Sciatic nerve (tissue), 1 donor: ENCODE measurements around the gene SLC35A4. TPM values are rescaled to one million over a fixed set of nuclear protein-coding genes. Genes with fewer than 3 reads are reported as not detected.

Source experiments
- microRNA-seq: library from miRNA; unstranded; fragments of <30 nt; microRNA quantifications from one replicate; pipeline ENCODE4 v1.2.0, GENCODE V29; 2020
- total RNA-seq: library from RNA; stranded (reverse); fragmentation: NEBNext Ultra II Directional; extraction: Animal tissue kit (Norgen Biotek cat#: 25700); gene quantifications from one replicate; pipeline ENCODE4 v1.2.1, GENCODE V29; 2021
- donor health status: DM: no; HTN: no; CAD: no.

SLC35A4 gene
- total RNA-seq, 1 donor from 2014 or later, result 37.9 TPM

Small RNA genes within 50 kb of the gene (microRNA-seq; reads per million reads assigned to microRNA genes)
- gene MIR6831, result not detected

Other genes starting within 250 kb of the SLC35A4 start
- 21.1 TPM for gene HBEGF, start 218.2 kb upstream of the SLC35A4 start, total RNA-seq
- gene SLC4A9, start 204.6 kb upstream of the SLC35A4 start, total RNA-seq, result 0.18 TPM
- 144 TPM for gene ANKHD1, start 163.0 kb upstream of the SLC35A4 start, total RNA-seq
- 12.6 TPM for gene EIF4EBP3, start 17.2 kb upstream of the SLC35A4 start, total RNA-seq
- 23.2 TPM for gene SRA1, start 7.4 kb upstream of the SLC35A4 start, total RNA-seq
- 43.1 TPM for gene APBB3, start 230 bp upstream of the SLC35A4 start, total RNA-seq
- gene CD14, start 68.3 kb downstream of the SLC35A4 start, total RNA-seq, result 107 TPM
- gene TMCO6, start 74.6 kb downstream of the SLC35A4 start, total RNA-seq, result 20.1 TPM
- gene NDUFA2, start 82.8 kb downstream of the SLC35A4 start, total RNA-seq, result 39.8 TPM
- gene IK, start 83.0 kb downstream of the SLC35A4 start, total RNA-seq, result 89.6 TPM
- 16.0 TPM for gene WDR55, start 100.1 kb downstream of the SLC35A4 start, total RNA-seq
- 1.4 TPM for gene DND1, start 108.7 kb downstream of the SLC35A4 start, total RNA-seq
- gene HARS1, start 126.5 kb downstream of the SLC35A4 start, total RNA-seq, result 43.3 TPM
- gene HARS2, start 126.6 kb downstream of the SLC35A4 start, total RNA-seq, result 27.1 TPM
- 36.9 TPM for gene ZMAT2, start 135.6 kb downstream of the SLC35A4 start, total RNA-seq
- not detected for gene PCDHA1, start 221.3 kb downstream of the SLC35A4 start, total RNA-seq
- gene PCDHA2, start 230.0 kb downstream of the SLC35A4 start, total RNA-seq, result 0.13 TPM
- 0.71 TPM for gene PCDHA3, start 236.2 kb downstream of the SLC35A4 start, total RNA-seq
- 0.85 TPM for gene PCDHA4, start 242.2 kb downstream of the SLC35A4 start, total RNA-seq